ENCODE measurements around the gene EFS.

- TF ChIP-seq SIN3A (IDR thresholded peaks at IDR 0.05; ENCODE audit: borderline replicate concordance, insufficient read depth, low read length) (no peak), POLR2AphosphoS5 (IDR thresholded peaks at IDR 0.05; ENCODE audit: low read depth, low read length) (no peak), TAF1 (IDR thresholded peaks at IDR 0.05; ENCODE audit: borderline replicate concordance, insufficient read depth, low read length) (no peak), FOXP2 (optimal IDR thresholded peaks at IDR 0.05; ENCODE audit: borderline replicate concordance, extremely low read depth, extremely low read length, insufficient read depth) (no peak)
These were observed 23.2 kb upstream of the EFS start for GRCh38 chr14:23387916-23388882.
